ENCODE measurements around the gene KCNQ2.

- TF ChIP-seq CTCF (conservative IDR thresholded peaks at IDR 0.05) (no peak), ZFX (IDR thresholded peaks at IDR 0.05) (no peak)
Measured at GRCh38 chr20:63407928-63408683, 64.3 kb downstream of the KCNQ2 start.
